Coronary artery (tissue), 2 donors: ENCODE results near the gene NXPH2.

Experiments used
- DNase-seq: peaks from one replicate; pipeline ENCODE4 v3.0.0-alpha.2; 2017; ENCODE audit warnings: low spot score
- H3K27ac ChIP-seq, 2 donors: fragments of 200-600 bp; sonication (generic); one replicate each; pipeline ENCODE4 v1.5.1; 2016 to 2019
- H3K4me3 ChIP-seq: fragments of 200-600 bp; sonication (generic); 2 replicates; pipeline ENCODE4 v1.5.1; 2016; ENCODE audit warnings: mild to moderate bottlenecking, moderate library complexity
- TF ChIP-seq, protein P1 (sequence below): fragments of 200-600 bp; sonication (generic); IDR thresholded peaks from one replicate; pipeline ENCODE4 v1.5.1; 2019; ENCODE audit warnings: antibody characterized with exemption

NXPH2 gene

DNA sequence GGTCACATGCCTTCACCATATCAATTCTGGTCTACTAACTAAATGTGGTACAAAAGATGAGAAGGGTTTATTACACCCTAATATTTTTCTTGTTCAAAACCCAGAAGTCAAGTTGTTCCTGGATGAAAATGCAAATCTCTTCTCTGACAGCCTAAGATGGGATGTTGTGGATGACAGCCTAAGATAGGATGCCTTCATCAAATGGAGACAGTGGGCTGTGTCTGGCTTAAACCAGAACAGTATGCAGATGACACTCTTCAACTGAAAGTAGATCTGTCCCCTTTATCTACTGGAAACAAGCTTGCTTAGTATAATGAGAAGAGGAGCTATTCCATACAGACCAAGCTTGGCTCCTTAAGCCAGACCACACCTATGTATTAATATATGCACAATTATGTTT is 17.7 kb downstream of the NXPH2 start:
- Histone ChIP-seq H3K4me3 (no peak overlapping the region), H3K27ac (no peak overlapping the region)
- TF ChIP-seq, protein P1, sequence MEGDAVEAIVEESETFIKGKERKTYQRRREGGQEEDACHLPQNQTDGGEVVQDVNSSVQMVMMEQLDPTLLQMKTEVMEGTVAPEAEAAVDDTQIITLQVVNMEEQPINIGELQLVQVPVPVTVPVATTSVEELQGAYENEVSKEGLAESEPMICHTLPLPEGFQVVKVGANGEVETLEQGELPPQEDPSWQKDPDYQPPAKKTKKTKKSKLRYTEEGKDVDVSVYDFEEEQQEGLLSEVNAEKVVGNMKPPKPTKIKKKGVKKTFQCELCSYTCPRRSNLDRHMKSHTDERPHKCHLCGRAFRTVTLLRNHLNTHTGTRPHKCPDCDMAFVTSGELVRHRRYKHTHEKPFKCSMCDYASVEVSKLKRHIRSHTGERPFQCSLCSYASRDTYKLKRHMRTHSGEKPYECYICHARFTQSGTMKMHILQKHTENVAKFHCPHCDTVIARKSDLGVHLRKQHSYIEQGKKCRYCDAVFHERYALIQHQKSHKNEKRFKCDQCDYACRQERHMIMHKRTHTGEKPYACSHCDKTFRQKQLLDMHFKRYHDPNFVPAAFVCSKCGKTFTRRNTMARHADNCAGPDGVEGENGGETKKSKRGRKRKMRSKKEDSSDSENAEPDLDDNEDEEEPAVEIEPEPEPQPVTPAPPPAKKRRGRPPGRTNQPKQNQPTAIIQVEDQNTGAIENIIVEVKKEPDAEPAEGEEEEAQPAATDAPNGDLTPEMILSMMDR = no peak
- no peak for DNase-seq

DNA sequence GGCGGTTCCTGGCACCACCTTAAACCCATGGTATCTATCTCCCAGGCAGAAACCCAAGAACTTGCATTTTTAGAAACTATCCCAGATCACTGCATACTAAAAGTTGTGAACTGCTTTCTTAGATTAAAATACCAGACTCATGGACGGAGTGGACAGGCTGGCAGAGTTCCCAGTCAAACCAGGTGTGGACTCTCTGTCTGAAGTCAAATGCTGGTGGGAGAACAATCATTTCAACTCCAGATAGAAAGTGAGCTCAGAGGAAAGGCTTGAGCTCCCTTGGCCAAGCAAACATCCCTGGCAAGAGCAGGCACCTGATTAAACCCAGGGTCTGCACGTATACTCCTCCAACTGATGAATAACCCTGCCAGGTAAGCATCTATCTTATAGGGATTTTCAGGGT is 19.5 kb downstream of the NXPH2 start:
- no peak overlapping the region for H3K27ac ChIP-seq
- no peak for DNase-seq
- TF ChIP-seq, protein P1 = no peak

DNA sequence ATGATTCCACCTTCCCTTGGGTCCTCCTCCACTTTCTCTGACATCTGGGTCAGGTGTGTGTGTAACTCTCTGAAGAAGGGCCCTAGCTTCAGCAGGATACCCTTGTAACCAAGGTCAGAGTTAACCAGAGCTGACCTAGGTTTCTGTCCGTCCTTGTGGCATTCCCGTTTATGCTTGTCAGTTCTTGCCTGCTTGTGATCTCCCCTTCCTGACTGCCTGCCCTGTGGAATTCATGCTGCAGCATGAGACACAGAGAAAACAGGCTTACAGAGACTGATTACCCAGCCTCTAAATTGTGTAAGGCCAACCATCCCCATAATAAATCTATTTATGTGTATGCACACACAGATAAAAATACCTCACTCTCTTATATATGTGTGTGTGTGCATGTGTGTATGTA is 22.8 kb downstream of the NXPH2 start:
- no peak overlapping the region for H3K4me3 ChIP-seq
- no peak overlapping the region for H3K27ac ChIP-seq
- TF ChIP-seq, protein P1 = no peak
- DNase-seq = no peak

More for the DNA sequence above, 19.5 kb downstream of the NXPH2 start:
- no peak overlapping the region for H3K4me3 ChIP-seq

DNA sequence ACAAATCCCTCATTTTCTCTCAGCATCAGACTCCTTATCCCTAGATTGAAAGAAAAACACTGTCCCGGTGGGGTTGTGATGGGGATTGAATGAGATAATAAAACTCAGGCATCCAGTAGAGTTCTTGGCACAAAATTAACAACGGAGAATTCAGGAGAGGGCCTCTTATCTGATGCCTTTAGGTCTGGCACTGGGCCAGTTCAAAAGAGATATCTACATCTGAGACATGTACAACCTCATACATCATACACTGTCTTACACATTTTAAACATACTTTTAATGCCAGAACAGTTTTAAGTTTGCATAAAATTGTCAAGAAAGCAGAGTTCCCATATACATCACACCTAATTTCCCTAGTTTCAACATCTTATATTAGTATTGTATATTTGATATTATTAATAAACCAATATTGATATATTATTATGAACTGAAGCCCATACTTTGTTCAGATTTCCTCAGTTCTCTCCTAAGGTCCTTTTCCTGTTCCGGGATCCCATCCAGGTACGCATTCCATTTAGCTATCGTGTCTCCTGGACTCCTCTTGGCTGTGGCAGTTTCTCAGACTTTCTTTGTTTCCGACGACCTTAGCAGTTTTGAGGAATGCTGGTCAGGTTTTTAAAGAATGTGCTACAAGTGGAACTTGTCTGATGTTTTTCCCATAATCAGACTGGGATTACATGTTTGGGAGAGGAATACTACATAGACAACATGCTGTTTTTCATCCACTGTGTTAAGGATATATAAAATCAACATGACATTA is 27.8 kb downstream of the NXPH2 start:
- no peak for DNase-seq

DNA sequence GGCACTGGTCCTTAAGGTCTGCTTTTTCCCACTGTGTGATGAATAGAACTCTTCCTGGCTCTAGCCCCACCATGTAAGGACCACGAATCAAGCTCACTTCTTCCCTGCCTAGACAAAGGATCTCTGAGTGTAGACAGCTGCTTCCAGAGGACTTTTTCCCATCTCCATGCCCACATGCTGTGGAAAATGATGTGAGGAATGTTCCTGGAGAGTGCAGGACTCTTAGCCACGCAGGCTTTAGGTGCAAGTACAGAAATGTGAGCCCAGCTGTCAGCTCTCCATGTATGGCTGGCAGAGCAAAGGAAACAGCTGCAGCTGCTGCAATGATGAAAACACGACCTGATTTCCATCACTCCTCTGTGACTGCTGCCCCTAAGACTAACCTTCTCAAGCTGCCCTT is 35.5 kb downstream of the NXPH2 start:
- TF ChIP-seq, protein P1 = no peak
- Histone ChIP-seq H3K4me3 (no peak overlapping the region), H3K27ac (no peak overlapping the region)
- no peak for DNase-seq

More for the DNA sequence above, 27.8 kb downstream of the NXPH2 start:
- Histone ChIP-seq H3K27ac (no peak overlapping the region), H3K4me3 (no peak overlapping the region)
- TF ChIP-seq, protein P1 = no peak

DNA sequence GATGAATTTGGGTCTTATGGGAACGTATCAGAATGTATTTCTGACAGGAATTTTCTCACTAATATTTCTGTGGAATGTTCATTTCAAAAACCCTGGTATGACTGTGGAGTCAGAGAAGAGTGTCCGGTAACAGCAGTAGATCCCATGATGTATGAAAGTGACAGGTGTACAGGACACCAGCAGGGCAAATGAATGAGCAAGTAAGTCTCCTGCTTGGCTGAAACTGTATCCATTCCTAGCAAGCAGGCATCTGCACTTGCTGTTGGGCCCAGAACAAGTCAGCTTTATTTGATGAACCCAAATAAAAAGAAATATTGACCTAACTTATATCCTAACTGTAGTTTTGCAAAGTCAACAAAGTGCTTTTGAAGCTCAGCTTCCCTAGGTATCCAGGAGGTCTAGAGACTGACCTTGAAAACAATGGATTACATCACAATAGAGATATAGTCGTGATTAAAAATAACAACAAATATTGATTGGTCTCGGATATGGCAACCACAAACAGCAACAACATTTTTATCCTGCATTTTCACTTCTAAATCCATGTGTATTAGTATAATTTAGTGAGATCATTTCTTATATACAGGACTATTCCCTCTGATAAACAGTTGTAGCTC is 37.6 kb downstream of the NXPH2 start:
- no peak for DNase-seq

More for the DNA sequence above, 37.6 kb downstream of the NXPH2 start:
- TF ChIP-seq, protein P1 = no peak
- Histone ChIP-seq H3K4me3 (no peak overlapping the region), H3K27ac (no peak overlapping the region)
